HG02943 (cell line): Measurements from ENCODE around the gene MYMK.

Experiments
- ATAC-seq: cut with Tn5 transposase; IDR thresholded peaks from one replicate; pipeline ENCODE4 v1.9.1; 2021; ENCODE audit warnings: mild to moderate bottlenecking, low read depth, moderate library complexity; ENCODE audit not compliant: unreplicated experiment

MYMK gene

GRCh38 chr9:133471551-133472276 lies 53.0 kb downstream of the MYMK start:
- no peak for ATAC-seq

- no peak for ATAC-seq
Measured at GRCh38 chr9:133470988-133471387, 53.8 kb downstream of the MYMK start.

DNA sequence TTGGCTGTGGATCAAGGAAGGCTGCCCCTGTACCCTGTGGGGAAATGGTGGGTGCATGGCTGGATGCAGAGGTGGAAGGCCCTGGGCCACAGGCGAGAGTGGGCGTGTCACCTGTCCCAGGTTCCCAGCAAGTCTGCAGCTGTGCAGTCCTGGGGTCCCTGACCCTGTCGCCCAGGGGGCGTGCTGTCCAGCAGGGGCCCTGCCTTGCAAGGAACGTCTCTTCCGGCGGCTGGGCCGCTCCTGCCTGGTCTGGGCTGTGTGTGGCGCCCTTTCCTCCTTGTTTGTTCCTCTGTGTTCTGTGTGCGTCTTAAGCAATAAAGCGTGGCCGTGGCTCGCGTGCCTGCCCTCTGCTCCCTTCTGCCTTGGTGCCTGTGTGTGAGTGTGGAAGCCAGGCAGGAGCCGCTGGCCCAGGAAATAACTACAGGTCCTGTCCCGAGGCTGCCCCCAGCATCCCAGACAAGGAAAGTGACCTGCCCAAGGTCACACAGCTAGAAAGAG lies 54.3 kb downstream of the MYMK start:
- no peak for ATAC-seq

GRCh38 chr9:133468777-133469421 lies 55.9 kb downstream of the MYMK start:
- no peak for ATAC-seq

GRCh38 chr9:133468374-133468773 lies 56.4 kb downstream of the MYMK start:
- ATAC-seq: no peak

GRCh38 chr9:133467101-133467500 lies 57.7 kb downstream of the MYMK start:
- ATAC-seq: no peak

- ATAC-seq: no peak
Measured at GRCh38 chr9:133465984-133466383, 58.8 kb downstream of the MYMK start.

DNA sequence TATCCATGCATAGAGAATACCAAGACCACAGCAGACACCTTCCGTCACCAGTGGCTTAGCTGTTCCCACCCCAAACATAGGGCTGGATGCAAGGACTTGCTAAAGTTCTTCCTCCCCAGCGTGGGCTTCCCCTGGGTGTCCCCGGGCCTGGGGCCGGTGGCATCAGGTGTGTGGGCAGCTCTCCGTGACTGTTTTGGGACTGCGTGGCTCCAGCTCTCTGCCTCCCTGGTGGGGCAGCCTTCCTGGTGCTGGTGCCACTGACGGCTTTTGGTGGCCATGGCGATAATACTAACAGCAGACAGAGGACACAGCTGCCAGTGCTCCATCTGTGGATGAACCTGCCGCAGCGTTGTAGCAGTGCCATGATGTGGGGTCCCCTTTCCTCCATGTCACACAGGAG lies 60.1 kb downstream of the MYMK start:
- no peak for ATAC-seq
